Sigmoid colon (tissue), 7 donors: ENCODE data around the gene CCDC91. TPM values are rescaled to one million over a fixed set of nuclear protein-coding genes. Genes with fewer than 3 reads are reported as not detected.
"Not testable (repeated sequence)": the region's sequence is repeated elsewhere in the genome, so short reads cannot be mapped to it uniquely, and the experiment has no call there.

Experiments
- DNase-seq: peaks from one replicate; pipeline ENCODE4 v3.0.0-alpha.2; 2019
- H3K27ac ChIP-seq, 4 donors: fragments of 200-600 bp; sonication (generic); one replicate each; pipeline ENCODE4 v1.5.1; 2016 to 2019; ENCODE audit warnings: mild to moderate bottlenecking in 1 of 4
- H3K27me3 ChIP-seq, 3 donors: fragments of 200-600 bp; sonication (generic); one replicate each; pipeline ENCODE4 v1.5.1; 2019; ENCODE audit warnings: mild to moderate bottlenecking in 1 of 3
- H3K36me3 ChIP-seq, 4 donors: fragments of 200-600 bp; sonication (generic); one replicate each; pipeline ENCODE4 v1.5.1; 2016 to 2019
- H3K4me1 ChIP-seq, 4 donors: fragments of 200-600 bp; sonication (generic); one replicate each; pipeline ENCODE4 v1.5.1; 2017 to 2019
- H3K4me3 ChIP-seq, 4 donors: fragments of 200-600 bp; sonication (generic); one replicate each; pipeline ENCODE4 v1.5.1; 2017 to 2019; ENCODE audit warnings: mild to moderate bottlenecking in 2 of 4, moderate library complexity in 1 of 4
- H3K9me3 ChIP-seq, 4 donors: fragments of 200-600 bp in 3 of 4; sonication (generic) in 3 of 4; one replicate each; pipeline versions ENCODE4 v1.5.1 to v1.6.1; 2013 to 2019
- CTCF ChIP-seq, 4 experiments: fragments of 450-650 bp in 3 of 4; fragments of 200-600 bp in 1 of 4; IDR thresholded peaks; one replicate each; pipeline ENCODE4 v1.5.1; 2016 to 2019; ENCODE audit warnings: antibody characterized with exemption in 4 of 4, mild to moderate bottlenecking in 3 of 4, moderate library complexity in 2 of 4
- EP300 ChIP-seq, 4 donors: sonication (generic); formaldehyde crosslinking; IDR thresholded peaks; one replicate each; pipeline ENCODE4 v1.6.1; 2017; ENCODE audit warnings: antibody characterized with exemption in 4 of 4
- POLR2A ChIP-seq, 2 donors: fragments of 450-650 bp; IDR thresholded peaks; one replicate each; pipeline ENCODE4 v1.6.1; 2016; ENCODE audit warnings: antibody characterized with exemption in 2 of 2, mild to moderate bottlenecking in 2 of 2, moderate library complexity in 2 of 2
- POLR2AphosphoS5 ChIP-seq, 4 donors: sonication (generic); formaldehyde crosslinking; IDR thresholded peaks; one replicate each; pipeline ENCODE4 v1.6.1; 2017; ENCODE audit warnings: antibody characterized with exemption in 4 of 4
- WGBS, 2 donors: extraction: QIAGEN DNeasy Blood & Tissue Kit; methylation state at CpG; one replicate each; pipeline ENCODE4 v1.1.7; 2013; 5-methylcytosine and 5-hydroxymethylcytosine counted together
- intact Hi-C: fragments of 100-400 bp; cut with DNase I; formaldehyde crosslinking; loops from one replicate; pipeline ENCODE4 v1.15.1; 2023
- polyA plus RNA-seq, 3 donors: library from polyadenylated mRNA; stranded (reverse); fragments of 200-250 nt; gene quantifications; one replicate each; pipeline ENCODE4 v1.2.3, GENCODE V29; 2013
- total RNA-seq, 4 donors: library from RNA; depleted of rRNA; stranded (reverse); fragments of >200 nt; gene quantifications; one replicate each; pipeline ENCODE4 v1.1.0, GENCODE V29; 2016
- donor health status: healthy with polysubstance abuse.
- donor health status: Bipolar disorder and iron deficiency.
- donor health status: healthy.

CCDC91 gene
- total and polyA plus RNA-seq, 7 donors, result 12.4 to 85.7 (median 42.9) TPM

GRCh38 chr12:28189784-28190320 is 404 bp upstream of the CCDC91 start:
- TF ChIP-seq POLR2AphosphoS5 (IDR thresholded peaks at IDR 0.05) (no peak), POLR2A (IDR thresholded peaks at IDR 0.05) (no peak)
- intact Hi-C loops, result loop anchor here (5.0 kb wide), 1 partner anchor 77 kb away; no protein-coding TSS in a partner anchor
- no peaks in the 10 kb centered on the region for H3K36me3 ChIP-seq
- peak overlapping the region; percentile 79 to 85 (median 82) for H3K4me3 ChIP-seq
- H3K4me1 ChIP-seq, result peaks cover 0 to 15% (median 10%) of the 10 kb centered on the region in 4 donors
- 52 to 55% methylated on average over 9 of the region's 9 CpGs for WGBS, 2 donors
- H3K9me3 ChIP-seq, result no peaks in the 10 kb centered on the region
- no peak for DNase-seq
- H3K27me3 ChIP-seq, result no peaks in the 10 kb centered on the region
- peak overlapping the region; percentile 96 to 99 (median 98) for H3K27ac ChIP-seq

GRCh38 chr12:28191051-28192048 is 1.1 kb downstream of the CCDC91 start:
- H3K4me1 ChIP-seq, result peaks cover 0 to 15% (median 10%) of the 10 kb centered on the region in 4 donors
- peak overlapping the region; percentile 79 to 85 (median 82) for H3K4me3 ChIP-seq
- no peaks in the 10 kb centered on the region for H3K27me3 ChIP-seq
- intact Hi-C loops, result loop anchor here (5.0 kb wide), 1 partner anchor 76 kb away; no protein-coding TSS in a partner anchor
- peak overlapping the region; percentile 96 to 99 (median 98) for H3K27ac ChIP-seq
- TF ChIP-seq EP300 (IDR thresholded peaks at IDR 0.05) (no peak), CTCF (IDR thresholded peaks at IDR 0.05) (no peak), POLR2A (IDR thresholded peaks at IDR 0.05) (no peak), POLR2AphosphoS5 (IDR thresholded peaks at IDR 0.05) (no peak)
- WGBS, 2 donors, result 8 to 22% methylated on average over 18 of the region's 18 CpGs
- no peaks in the 10 kb centered on the region for H3K36me3 ChIP-seq
- no peaks in the 10 kb centered on the region for H3K9me3 ChIP-seq
- no peak for DNase-seq

- TF ChIP-seq POLR2A (IDR thresholded peaks at IDR 0.05), result no peak
- TF ChIP-seq EP300 (IDR thresholded peaks at IDR 0.05), result no peak
- TF ChIP-seq CTCF (IDR thresholded peaks at IDR 0.05), result no peak
- no peak for TF ChIP-seq POLR2AphosphoS5 (IDR thresholded peaks at IDR 0.05)
Observed at GRCh38 chr12:28192125-28192524, 1.9 kb downstream of the CCDC91 start.

DNA sequence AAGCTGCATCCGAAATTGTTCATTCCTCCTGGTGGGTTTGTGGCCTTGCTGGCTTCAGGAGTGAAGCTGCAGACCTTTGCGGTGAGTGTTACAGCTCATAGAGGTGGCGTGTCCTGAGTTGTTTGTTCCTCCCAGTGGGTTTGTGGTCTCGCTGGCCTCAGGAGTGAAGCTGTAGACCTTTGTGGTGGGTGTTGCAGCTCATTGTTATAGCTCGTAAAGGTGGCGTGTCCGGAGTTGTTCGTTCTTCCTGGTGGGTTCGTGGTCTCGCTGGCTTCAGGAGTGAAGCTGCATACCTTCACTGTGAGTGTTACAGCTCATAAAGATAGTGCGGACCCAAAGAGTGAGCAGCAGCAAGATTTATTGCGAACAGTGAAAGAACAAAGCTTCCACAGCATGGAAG is 4.4 kb downstream of the CCDC91 start:
- WGBS, 2 donors, result 93 to 95% methylated on average over 12 of the region's 12 CpGs
- intact Hi-C loops, result loop anchor here (5.0 kb wide), 1 partner anchor 73 kb away; no protein-coding TSS in a partner anchor
- not testable (repeated sequence) for H3K4me3 ChIP-seq

More at GRCh38 chr12:28192125-28192524, 1.9 kb downstream of the CCDC91 start:
- no peaks in the 10 kb centered on the region for H3K27me3 ChIP-seq
- peak overlapping the region in 3 of 4 donors; percentile 97 to 99 (median 98) for H3K27ac ChIP-seq
- H3K4me3 ChIP-seq, result no peak overlapping the region
- intact Hi-C loops, result loop anchor here (5.0 kb wide), 1 partner anchor 75 kb away; no protein-coding TSS in a partner anchor
- DNase-seq, result no peak
- 49 to 64% methylated on average over 2 of the region's 2 CpGs for WGBS, 2 donors
- H3K4me1 ChIP-seq, result peaks cover 0 to 15% (median 10%) of the 10 kb centered on the region in 4 donors
- no peaks in the 10 kb centered on the region for H3K9me3 ChIP-seq
- H3K36me3 ChIP-seq, result no peaks in the 10 kb centered on the region

DNA sequence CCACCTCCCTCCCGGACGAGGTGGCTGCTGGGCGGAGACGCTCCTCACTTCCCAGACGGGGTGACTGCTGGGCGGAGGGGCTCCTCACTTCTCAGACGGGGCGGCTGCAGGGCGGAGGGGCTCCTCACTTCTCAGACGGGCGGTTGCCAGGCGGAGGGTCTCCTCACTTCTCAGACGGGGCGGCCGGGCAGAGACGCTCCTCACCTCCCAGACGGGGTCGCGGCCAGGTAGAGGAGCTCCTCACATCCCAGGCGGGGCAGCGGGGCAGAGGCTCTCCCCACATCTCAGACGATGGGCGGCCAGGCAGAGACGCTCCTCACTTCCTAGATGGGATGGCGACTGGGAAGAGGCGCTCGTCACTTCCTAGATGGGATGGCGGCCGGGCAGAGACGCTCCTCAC is 10.9 kb downstream of the CCDC91 start:
- H3K9me3 ChIP-seq, H3K4me3 ChIP-seq, DNase-seq, H3K27me3 ChIP-seq, H3K27ac ChIP-seq, H3K36me3 ChIP-seq, intact Hi-C loops: not testable (repeated sequence)
- 97 to 98% methylated on average over 30 of the region's 30 CpGs for WGBS, 2 donors
- H3K4me1 ChIP-seq, result peaks cover 0 to 14% (median 2%) of the 10 kb centered on the region in 4 donors

More for the DNA sequence above, 4.4 kb downstream of the CCDC91 start:
- not testable (repeated sequence) for H3K27ac ChIP-seq, H3K36me3 ChIP-seq, DNase-seq, H3K9me3 ChIP-seq, H3K27me3 ChIP-seq
- peaks cover 0 to 14% (median 9%) of the 10 kb centered on the region in 4 donors for H3K4me1 ChIP-seq
